Osteoblast (primary cell): ENCODE measurements around the gene TMC5. TPM values are rescaled to one million over a fixed set of nuclear protein-coding genes. Genes with fewer than 3 reads are reported as not detected.

Experiments
- DNase-seq: peaks from one replicate; pipeline ENCODE4 v3.0.0; 2011; ENCODE audit warnings: low spot score, mixed read lengths; ENCODE audit not compliant: insufficient read length; ENCODE audit errors: missing footprints
- H2AFZ ChIP-seq: 2 replicates; pipeline ENCODE4 v1.6.0; 2011; ENCODE audit warnings: mild to moderate bottlenecking, low read length
- H3K27ac ChIP-seq: 2 replicates; pipeline ENCODE4 v1.5.1; 2011; ENCODE audit warnings: mild to moderate bottlenecking, low read depth, low read length, moderate library complexity
- H3K27me3 ChIP-seq: 2 replicates; pipeline ENCODE4 v1.6.0; 2012; ENCODE audit warnings: mild to moderate bottlenecking, control low read depth, inconsistent platforms, low read length, moderate library complexity; ENCODE audit not compliant: insufficient read depth
- H3K36me3 ChIP-seq: 2 replicates; pipeline ENCODE4 v1.5.1; 2011; ENCODE audit warnings: mild to moderate bottlenecking, low read length, control low read depth, moderate library complexity; ENCODE audit not compliant: insufficient read depth
- H3K4me1 ChIP-seq: 2 replicates; pipeline ENCODE4 v1.5.1; 2011; ENCODE audit warnings: mild to moderate bottlenecking, low read length, control low read depth, moderate library complexity; ENCODE audit not compliant: insufficient read depth
- H3K4me2 ChIP-seq: 2 replicates; pipeline ENCODE4 v1.6.0; 2011; ENCODE audit warnings: mild to moderate bottlenecking, low read length; ENCODE audit not compliant: insufficient read depth
- H3K4me3 ChIP-seq: fragments of 200-600 bp; sonication (generic); 3 replicates; pipeline ENCODE4 v1.5.1; 2012; ENCODE audit warnings: mild to moderate bottlenecking, low read length, inconsistent platforms; ENCODE audit not compliant: insufficient read depth
- H3K79me2 ChIP-seq: 2 replicates; pipeline ENCODE4 v1.6.0; 2012; ENCODE audit warnings: mild to moderate bottlenecking, low read length, control low read depth, inconsistent platforms; ENCODE audit not compliant: insufficient read depth
- H3K9me3 ChIP-seq: 2 replicates; pipeline ENCODE4 v1.5.1; 2011; ENCODE audit warnings: low read depth, low read length, control low read depth
- H4K20me1 ChIP-seq: 2 replicates; pipeline ENCODE4 v1.6.0; 2012; ENCODE audit warnings: mild to moderate bottlenecking, low read length, control low read depth; ENCODE audit not compliant: insufficient read depth
- total RNA-seq: library from RNA; depleted of rRNA; stranded (reverse); fragments of >200 nt; gene quantifications from 2 replicates; pipeline ENCODE4 v1.2.3, GENCODE V29; 2012
- TF ChIP-seq, protein P1 (sequence below): IDR thresholded peaks from 2 replicates; pipeline ENCODE4 v1.5.1; 2011; ENCODE audit warnings: mild to moderate bottlenecking, low read depth, low read length, moderate library complexity; ENCODE audit errors: extremely low read depth

TMC5 gene
- total RNA-seq, 1 donor: under 0.01 TPM

DNA sequence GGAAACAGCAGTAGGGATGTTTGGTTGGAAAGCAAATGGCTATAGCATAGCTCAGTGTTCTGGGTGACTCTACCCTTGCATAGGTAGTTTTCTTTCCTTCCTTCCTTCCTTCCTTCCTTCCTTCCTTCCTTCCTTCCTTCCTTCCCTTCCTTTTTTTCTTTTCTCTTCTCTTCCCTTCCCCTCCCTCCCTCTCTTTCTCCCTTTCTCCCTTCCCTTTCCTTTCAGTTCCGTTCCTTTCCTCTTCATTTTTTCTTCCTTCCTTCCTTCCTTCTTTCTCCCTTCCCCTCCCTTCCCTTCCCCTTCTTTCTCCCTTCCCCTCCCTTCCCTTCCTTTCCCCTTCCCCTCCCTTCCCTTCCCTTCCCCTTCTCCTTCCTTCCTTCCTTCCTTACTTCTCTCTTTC lies 72.9 kb downstream of the TMC5 start:
- Histone ChIP-seq H3K4me1 (no peaks in the 10 kb centered on the region), H3K27ac (no peak overlapping the region), H3K27me3 (no peaks in the 10 kb centered on the region), H2AFZ (no peak overlapping the region), H3K4me2 (no peak overlapping the region), H4K20me1 (no peaks in the 10 kb centered on the region), H3K36me3 (no peaks in the 10 kb centered on the region), H3K79me2 (no peaks in the 10 kb centered on the region), H3K4me3 (no peak overlapping the region), H3K9me3 (no peaks in the 10 kb centered on the region)
- TF ChIP-seq, protein P1, sequence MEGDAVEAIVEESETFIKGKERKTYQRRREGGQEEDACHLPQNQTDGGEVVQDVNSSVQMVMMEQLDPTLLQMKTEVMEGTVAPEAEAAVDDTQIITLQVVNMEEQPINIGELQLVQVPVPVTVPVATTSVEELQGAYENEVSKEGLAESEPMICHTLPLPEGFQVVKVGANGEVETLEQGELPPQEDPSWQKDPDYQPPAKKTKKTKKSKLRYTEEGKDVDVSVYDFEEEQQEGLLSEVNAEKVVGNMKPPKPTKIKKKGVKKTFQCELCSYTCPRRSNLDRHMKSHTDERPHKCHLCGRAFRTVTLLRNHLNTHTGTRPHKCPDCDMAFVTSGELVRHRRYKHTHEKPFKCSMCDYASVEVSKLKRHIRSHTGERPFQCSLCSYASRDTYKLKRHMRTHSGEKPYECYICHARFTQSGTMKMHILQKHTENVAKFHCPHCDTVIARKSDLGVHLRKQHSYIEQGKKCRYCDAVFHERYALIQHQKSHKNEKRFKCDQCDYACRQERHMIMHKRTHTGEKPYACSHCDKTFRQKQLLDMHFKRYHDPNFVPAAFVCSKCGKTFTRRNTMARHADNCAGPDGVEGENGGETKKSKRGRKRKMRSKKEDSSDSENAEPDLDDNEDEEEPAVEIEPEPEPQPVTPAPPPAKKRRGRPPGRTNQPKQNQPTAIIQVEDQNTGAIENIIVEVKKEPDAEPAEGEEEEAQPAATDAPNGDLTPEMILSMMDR: no peak
- no peak for DNase-seq

DNA sequence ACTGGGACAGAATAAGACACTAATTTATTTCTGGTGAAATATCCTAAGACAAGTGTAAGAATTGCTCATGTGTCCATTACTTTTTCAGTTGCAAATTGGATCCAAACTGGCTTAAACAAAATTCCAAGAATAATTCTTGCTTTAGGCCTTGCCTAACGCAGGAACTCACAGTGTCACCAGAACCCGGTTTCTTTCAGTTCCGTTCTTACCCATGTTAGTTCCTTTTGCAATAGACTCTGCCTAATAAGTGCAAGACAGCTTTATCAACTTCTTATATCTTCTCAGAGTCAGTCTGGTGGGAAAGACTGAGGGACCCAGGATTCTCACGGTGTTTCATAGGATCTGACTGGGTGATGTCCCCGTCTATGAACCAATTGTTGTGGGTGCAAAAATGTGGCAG lies 79.5 kb downstream of the TMC5 start:
- no peak overlapping the region for H3K4me3 ChIP-seq
- H3K4me2 ChIP-seq: no peak overlapping the region
- DNase-seq: no peak
- H4K20me1 ChIP-seq: no peaks in the 10 kb centered on the region
- H2AFZ ChIP-seq: no peak overlapping the region
- H3K4me1 ChIP-seq: no peaks in the 10 kb centered on the region
- H3K27me3 ChIP-seq: no peaks in the 10 kb centered on the region
- no peaks in the 10 kb centered on the region for H3K9me3 ChIP-seq
- H3K36me3 ChIP-seq: peaks cover 9% of the 10 kb centered on the region
- H3K79me2 ChIP-seq: no peaks in the 10 kb centered on the region
- TF ChIP-seq, protein P1: no peak
- H3K27ac ChIP-seq: no peak overlapping the region

DNA sequence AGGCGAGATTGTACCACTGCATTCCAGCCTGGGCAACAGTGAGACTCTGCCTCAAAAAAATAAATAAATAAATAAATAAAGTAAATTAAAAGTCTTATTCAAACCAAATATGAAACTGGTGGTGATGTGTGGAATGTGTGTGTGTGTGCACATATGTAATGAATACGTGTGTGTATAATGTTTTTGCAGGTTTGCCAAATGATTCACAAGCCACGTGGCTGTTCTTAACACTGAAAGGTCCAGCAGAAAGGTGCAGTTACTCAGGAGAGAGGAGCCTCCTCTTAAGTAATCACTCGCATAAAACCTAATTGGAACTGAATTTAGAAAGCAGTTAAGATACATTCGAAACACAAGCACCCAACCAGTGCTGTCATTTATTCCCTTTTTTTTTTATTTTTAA lies 81.3 kb downstream of the TMC5 start:
- H3K79me2 ChIP-seq: no peaks in the 10 kb centered on the region
- H3K36me3 ChIP-seq: peaks cover 19% of the 10 kb centered on the region
- no peaks in the 10 kb centered on the region for H3K9me3 ChIP-seq
- H3K4me3 ChIP-seq: no peak overlapping the region
- no peak for DNase-seq
- H3K27ac ChIP-seq: no peak overlapping the region
- H3K4me2 ChIP-seq: no peak overlapping the region
- TF ChIP-seq, protein P1: no peak
- no peaks in the 10 kb centered on the region for H3K4me1 ChIP-seq
- H4K20me1 ChIP-seq: peaks cover 1% of the 10 kb centered on the region
- no peaks in the 10 kb centered on the region for H3K27me3 ChIP-seq
- no peak overlapping the region for H2AFZ ChIP-seq

DNA sequence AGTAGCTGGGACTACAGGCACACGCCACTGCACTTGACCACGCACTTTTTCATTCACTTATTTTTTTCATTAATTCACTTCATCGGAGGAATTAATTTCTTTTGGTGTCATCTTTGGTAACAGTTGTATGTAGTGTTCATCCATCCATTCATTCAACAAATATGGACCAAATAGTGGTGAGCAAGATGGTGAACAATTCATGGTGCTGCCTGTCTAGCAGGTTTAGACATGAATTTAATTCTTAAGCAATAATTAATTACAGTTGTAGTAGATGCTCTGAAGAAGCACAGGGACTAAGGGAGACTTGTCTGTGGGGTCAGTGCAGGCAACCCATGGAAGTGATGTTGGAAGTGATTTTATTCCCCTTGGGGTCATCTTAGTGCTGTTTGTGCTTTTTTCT lies 81.8 kb downstream of the TMC5 start:
- TF ChIP-seq, protein P1: no peak
- peaks cover 6% of the 10 kb centered on the region for H4K20me1 ChIP-seq
- no peak for DNase-seq
- no peak overlapping the region for H3K4me2 ChIP-seq
- H3K27me3 ChIP-seq: no peaks in the 10 kb centered on the region
- H3K4me1 ChIP-seq: no peaks in the 10 kb centered on the region
- no peak overlapping the region for H2AFZ ChIP-seq
- no peaks in the 10 kb centered on the region for H3K79me2 ChIP-seq
- no peaks in the 10 kb centered on the region for H3K9me3 ChIP-seq
- H3K27ac ChIP-seq: no peak overlapping the region
- H3K4me3 ChIP-seq: no peak overlapping the region
- peaks cover 23% of the 10 kb centered on the region for H3K36me3 ChIP-seq
